ENCODE data around the gene OBSCN. TPM values are rescaled to one million over a fixed set of nuclear protein-coding genes. Genes with fewer than 3 reads are reported as not detected.

The OBSCN gene
- total RNA-seq, 1 experiment from 2014 or later = 33.3 TPM

DNA sequence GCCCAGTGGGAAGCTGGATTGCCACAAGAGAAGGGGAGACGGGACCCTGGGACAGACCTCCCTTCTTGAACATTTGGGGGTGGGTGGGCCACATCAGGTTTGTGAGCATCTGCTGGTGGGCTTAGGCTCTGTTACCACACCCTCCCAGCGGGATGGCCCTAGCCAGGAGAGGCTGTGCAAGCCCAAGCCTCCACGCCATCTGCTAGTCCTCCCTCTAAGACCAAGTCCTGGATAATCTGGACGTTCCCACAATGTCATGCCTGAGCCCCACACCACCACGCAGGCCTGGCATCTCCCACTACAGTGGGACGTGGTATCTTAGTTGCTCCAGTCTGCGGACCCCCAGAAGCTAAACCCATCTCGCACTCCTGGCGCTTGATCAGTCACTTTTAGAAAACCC is 46.0 kb upstream of the OBSCN start:
- peak overlapping the region in 1 of 3 experiments; percentile 74; a peak in 2 of 7 replicates for H3K27ac Mint-ChIP-seq
- no peak overlapping the region for H3K9ac ChIP-seq (ENCODE audit: extremely low read depth, insufficient read length, low read length)
- TF ChIP-seq, protein P1, sequence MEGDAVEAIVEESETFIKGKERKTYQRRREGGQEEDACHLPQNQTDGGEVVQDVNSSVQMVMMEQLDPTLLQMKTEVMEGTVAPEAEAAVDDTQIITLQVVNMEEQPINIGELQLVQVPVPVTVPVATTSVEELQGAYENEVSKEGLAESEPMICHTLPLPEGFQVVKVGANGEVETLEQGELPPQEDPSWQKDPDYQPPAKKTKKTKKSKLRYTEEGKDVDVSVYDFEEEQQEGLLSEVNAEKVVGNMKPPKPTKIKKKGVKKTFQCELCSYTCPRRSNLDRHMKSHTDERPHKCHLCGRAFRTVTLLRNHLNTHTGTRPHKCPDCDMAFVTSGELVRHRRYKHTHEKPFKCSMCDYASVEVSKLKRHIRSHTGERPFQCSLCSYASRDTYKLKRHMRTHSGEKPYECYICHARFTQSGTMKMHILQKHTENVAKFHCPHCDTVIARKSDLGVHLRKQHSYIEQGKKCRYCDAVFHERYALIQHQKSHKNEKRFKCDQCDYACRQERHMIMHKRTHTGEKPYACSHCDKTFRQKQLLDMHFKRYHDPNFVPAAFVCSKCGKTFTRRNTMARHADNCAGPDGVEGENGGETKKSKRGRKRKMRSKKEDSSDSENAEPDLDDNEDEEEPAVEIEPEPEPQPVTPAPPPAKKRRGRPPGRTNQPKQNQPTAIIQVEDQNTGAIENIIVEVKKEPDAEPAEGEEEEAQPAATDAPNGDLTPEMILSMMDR (conservative IDR thresholded peaks at IDR 0.05) = no peak
- H3K27me3 ChIP-seq (ENCODE audit: insufficient read depth, low read length) = no peaks in the 10 kb centered on the region
- no peak overlapping the region for H2BK20ac ChIP-seq (ENCODE audit: low read depth, low read length, poor library complexity, severe bottlenecking)
- DNase-seq = no peak
- H3K36me3 Mint-ChIP-seq (ENCODE audit: insufficient read depth in 1 of 3, low read depth in 3 of 3) = peaks cover 0 to 3% (median 2%) of the 10 kb centered on the region in 3 experiments; a peak in 2 of 7 replicates
- H3K18ac ChIP-seq (ENCODE audit: insufficient read length, low read depth, low read length) = no peak overlapping the region
- no peak overlapping the region for H3K27ac ChIP-seq (ENCODE audit: insufficient read length, low read depth, low read length)
- H3K23ac ChIP-seq (ENCODE audit: insufficient read length, low read depth, low read length) = no peak overlapping the region
- H2AK5ac ChIP-seq (ENCODE audit: insufficient read length, low read length) = no peak overlapping the region
- H4K91ac ChIP-seq (ENCODE audit: insufficient read length, low read depth, low read length) = no peak overlapping the region
- peaks cover 13 to 29% of the 10 kb centered on the region in 2 experiments for H3K4me1 Mint-ChIP-seq
- H3K4me2 ChIP-seq (ENCODE audit: insufficient read depth, insufficient read length, low read length) = no peak overlapping the region
- no peak overlapping the region for H2BK12ac ChIP-seq (ENCODE audit: insufficient read length, low read depth, low read length)
- no peaks in the 10 kb centered on the region for H3K79me2 ChIP-seq (ENCODE audit: insufficient read depth, low read length)
- H2AFZ ChIP-seq (ENCODE audit: low read length) = no peak overlapping the region
- H3K23me2 ChIP-seq (ENCODE audit: insufficient read length, low read depth, low read length, poor library complexity, severe bottlenecking) = peaks cover 2% of the 10 kb centered on the region
- no peak overlapping the region for H3K4ac ChIP-seq (ENCODE audit: low read depth, low read length)
- H2BK120ac ChIP-seq (ENCODE audit: low read depth, low read length, poor library complexity, severe bottlenecking) = no peak overlapping the region
- H4K20me1 ChIP-seq (ENCODE audit: control insufficient read depth, insufficient read depth, insufficient read length) = no peaks in the 10 kb centered on the region
- no peak overlapping the region for H2BK5ac ChIP-seq (ENCODE audit: insufficient read length, low read length)
- H3K79me1 ChIP-seq (ENCODE audit: insufficient read depth, low read depth, low read length, poor library complexity, severe bottlenecking) = no peaks in the 10 kb centered on the region
- no peak overlapping the region for H3K56ac ChIP-seq (ENCODE audit: insufficient read length, low read depth, low read length)
- no peak overlapping the region; the same call in 1 of the 2 replicates for H3K14ac ChIP-seq (ENCODE audit: insufficient read depth, low read length)
- H3K9me3 Mint-ChIP-seq = peaks cover 0 to 2% of the 10 kb centered on the region in 2 experiments; a peak in 1 of 5 replicates
- H4K5ac ChIP-seq (ENCODE audit: insufficient read length, low read depth, low read length) = no peak overlapping the region
- H3K27me3 Mint-ChIP-seq (ENCODE audit: low read depth) = peaks cover 11% of the 10 kb centered on the region
- no peak overlapping the region for H2BK15ac ChIP-seq (ENCODE audit: low read depth, low read length)
- H3T11ph ChIP-seq (ENCODE audit: low read length) = no peak overlapping the region
- H3K4me3 Mint-ChIP-seq = no peak overlapping the region
- H3K9me3 ChIP-seq (ENCODE audit: control insufficient read depth, low read depth, low read length) = no peaks in the 10 kb centered on the region
- H4K8ac ChIP-seq (replicated peaks; ENCODE audit: insufficient read length, low read depth, low read length) = no peak overlapping the region
- H3K4me1 ChIP-seq (ENCODE audit: insufficient read depth, low read length) = no peaks in the 10 kb centered on the region; the same call in 1 of the 2 replicates
- no CpG with 5 or more reads among the region's 9 CpGs for WGBS (ENCODE audit: extremely low coverage, insufficient read length, low lambda C conversion rate)

All from H9 (cell line).